Hematopoietic multipotent progenitor cell treated with erythropoietin and hydrocortisone succinate and interleukin-3 and kit ligand, for 6 days (in vitro differentiated cells): ENCODE measurements around the gene HOATZ.

ENCODE experiments used
- DNase-seq: peaks from one replicate; pipeline ENCODE4 v3.0.0-alpha.2; 2015

The HOATZ gene

DNA sequence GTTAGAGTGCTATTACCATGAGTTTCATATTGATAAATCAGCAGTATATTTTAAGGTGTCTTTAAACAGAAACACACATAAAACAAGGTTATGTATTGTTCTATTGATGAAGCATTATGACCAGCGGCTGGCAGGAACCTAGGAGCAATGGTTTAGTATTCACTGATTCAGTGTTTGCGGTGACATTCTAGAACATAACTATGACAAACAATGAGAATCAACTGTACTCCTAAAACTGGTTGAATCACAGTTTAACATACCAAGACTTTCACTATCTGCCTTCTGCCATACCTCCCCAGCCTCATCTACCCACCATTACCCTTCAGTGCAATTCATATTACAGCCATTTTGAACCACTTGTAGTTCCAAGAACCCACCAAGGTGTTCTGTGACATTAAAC lies 8.8 kb downstream of the HOATZ start:
- no peak for DNase-seq

DNA sequence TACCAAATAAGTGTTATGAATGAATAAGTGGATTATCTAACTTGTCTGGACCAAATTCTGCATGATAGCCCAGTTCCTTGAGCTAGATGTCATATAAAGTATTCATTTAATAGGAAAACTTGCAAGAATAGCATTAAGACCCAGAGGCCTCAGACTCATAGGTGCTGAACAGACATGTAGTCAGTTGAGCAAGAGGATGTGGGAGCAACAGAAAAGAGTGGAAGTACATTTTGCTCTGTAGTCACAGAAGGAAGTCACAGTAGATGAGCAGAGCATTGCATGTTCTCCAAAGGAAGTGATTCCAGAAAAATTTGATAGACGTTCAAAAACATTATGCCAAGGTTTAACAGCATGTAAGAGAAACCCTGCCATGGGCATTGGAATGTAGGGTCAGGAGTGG lies 9.5 kb downstream of the HOATZ start:
- no peak for DNase-seq

DNA sequence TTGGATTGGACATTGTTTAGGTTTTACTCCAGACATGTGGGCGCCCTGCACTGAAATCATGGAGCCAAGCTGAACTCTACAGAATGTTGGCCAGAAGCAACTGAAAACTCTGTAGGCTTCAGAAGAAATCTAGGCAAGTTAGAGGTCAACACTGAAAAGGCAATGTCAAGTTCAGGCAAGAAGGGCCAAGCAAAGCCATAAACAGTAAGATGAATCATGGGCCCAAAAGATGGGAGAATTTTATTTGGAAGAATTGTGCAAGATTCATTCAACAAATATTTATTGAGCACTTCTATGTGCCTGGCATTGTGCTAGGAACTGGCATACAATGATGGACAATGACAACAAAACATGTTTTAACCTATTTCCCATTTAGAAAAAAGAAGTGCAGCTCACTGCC lies 10.9 kb downstream of the HOATZ start:
- DNase-seq: no peak

DNA sequence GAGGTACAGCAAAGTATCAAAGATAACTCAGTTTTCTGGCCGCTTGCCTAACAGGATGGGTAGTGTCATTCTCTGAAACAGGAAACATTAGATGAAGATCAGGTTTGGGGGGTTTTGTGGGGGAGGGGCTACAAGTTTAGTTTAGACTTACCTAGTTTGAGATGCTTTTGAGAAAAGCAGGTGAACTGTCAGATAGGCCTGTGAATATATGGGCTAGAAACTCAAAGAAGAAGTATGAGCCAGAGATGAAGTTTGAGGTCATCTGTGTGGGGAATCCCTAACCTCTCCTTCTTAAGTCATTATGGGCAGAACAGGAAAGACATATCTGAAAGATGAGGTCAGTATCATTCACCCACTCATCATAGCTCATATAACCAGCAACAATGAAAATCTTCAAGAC lies 11.9 kb downstream of the HOATZ start:
- no peak for DNase-seq

DNA sequence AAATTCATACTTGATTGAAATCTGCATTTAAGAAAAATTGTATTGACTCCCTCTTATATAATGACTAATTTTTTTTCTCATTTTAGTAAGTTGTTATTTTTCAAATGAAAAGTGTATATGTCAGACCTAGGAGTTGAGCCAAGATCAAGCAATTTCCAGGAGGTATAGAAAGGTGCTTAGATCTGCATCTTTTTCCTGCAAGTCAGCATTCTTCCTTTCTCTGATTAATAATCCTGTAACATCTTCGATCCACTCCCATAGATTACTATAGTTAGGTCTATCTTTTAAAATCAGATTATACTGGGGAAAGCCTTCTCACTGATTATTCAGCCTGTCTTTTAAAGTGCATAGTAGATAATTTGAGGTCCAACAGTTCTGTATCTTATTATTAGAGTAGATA lies 12.7 kb downstream of the HOATZ start:
- no peak for DNase-seq

DNA sequence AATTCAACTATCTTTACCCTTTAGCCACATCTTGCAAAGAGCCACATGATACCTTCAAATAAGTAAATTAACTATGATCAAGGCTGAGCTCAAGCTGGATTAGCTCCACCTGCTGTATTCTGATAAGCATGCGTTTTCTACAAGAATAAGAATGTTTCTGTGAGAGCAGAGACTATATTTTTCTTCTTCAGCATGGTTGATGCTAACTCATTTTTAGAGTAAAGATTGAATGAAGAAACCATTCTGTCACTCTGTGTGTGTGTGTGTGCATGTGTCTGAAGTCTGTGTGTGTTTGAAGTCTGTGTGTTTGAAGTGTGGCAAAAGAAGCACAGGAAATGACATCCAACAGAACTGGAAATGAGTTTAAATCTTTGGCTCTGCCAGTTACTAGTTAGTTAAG lies 14.0 kb downstream of the HOATZ start:
- DNase-seq: peak; percentile 47

DNA sequence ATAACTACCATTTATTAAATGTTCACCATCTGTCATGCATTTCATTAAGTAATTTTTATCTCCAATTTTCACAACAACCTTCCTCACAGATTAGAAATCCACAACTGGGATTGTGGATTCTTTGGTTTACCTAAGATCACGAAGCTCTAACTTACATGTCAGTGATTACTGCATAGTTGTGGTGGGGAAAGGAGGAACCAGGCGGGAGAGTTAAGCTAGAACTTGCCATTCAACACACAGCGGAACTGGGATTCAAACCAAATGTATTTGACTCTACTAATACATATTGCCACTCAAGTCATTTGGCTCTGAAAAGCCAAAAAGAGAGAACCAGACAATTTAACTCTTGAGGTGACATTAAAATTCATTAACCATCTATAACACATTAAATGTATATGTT lies 15.5 kb downstream of the HOATZ start:
- no peak for DNase-seq

DNA sequence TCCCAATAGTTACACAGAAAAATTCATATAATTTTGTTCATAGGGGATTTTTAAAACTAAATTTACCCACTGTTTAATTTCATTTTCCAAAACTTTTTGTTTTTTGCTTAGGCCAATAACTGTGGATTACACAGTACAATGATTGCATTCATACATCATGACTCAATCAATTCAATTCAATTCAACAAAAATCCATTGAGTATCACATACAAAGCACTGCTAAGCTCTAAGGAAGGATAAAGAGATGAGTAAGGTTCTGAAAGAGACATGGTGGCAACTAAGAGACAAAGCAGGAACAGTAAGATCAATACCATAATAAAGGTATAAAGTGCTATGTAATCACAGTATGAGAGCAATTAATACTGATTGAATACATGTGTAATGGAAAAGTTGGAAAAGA lies 16.6 kb downstream of the HOATZ start:
- no peak for DNase-seq

DNA sequence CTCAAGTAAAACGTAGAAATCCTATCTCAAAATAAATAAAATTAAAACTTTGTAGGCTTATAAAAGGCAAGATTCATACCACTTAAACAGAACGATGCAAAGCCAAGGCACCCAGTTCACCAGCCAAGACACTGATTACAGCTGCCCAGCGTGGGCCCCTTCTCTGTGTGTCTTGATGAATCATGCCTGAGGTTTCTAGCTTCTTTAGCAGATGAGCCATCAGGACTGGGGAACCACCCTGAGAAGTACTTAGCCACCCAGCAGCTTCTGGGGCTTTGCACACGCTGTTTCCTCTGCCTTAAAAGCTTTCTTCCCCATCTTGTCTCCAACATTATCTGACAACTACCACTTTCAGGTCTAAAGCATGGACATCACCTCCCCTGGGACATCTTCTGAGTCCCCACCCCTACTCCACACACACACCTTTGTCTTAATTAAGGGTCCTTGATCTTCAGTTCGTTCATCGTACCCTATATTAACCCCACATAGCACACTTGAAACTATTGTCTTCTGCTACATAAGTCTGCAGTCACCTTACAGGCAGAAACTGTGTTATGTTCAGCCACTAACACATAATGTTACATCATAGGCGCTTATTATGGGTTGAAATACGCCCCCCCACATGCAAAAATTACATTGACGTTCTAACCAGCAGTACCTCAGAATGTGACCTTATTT lies 17.2 kb downstream of the HOATZ start:
- DNase-seq: no peak

DNA sequence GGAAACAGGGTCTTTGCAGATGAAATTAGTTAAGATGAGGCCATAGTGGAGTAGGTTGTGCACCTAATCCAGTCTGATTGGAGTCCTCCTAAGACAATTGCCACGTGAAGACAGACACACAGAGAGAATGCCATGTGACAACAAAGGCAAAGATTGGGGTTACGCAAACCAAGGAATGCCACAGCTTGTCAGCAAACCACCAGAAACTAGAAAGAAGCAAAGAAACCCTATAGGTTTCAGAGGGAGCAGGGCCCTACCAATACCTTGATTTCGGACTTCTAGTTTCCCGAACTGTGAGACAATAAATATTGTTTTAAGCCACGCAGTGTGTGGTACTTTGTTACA lies 17.8 kb downstream of the HOATZ start:
- no peak for DNase-seq

DNA sequence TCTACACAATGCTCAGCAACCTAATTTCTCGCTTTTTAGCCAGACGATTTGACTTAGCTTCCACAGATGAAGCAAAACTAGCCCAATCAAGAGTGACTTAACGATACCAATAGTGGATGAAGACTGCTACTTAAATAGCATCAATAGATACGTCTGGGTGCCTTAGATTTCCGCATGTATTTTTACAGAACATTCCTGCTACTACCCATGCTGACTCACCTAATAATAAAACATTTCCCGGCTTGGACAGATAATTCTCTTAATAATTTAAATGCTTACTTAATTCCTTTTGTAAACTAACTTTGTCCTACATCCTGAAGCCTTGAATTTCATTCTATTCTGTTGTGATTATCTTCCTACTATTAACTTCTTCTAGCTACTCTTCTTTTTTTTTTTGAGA lies 20.7 kb downstream of the HOATZ start:
- no peak for DNase-seq

DNA sequence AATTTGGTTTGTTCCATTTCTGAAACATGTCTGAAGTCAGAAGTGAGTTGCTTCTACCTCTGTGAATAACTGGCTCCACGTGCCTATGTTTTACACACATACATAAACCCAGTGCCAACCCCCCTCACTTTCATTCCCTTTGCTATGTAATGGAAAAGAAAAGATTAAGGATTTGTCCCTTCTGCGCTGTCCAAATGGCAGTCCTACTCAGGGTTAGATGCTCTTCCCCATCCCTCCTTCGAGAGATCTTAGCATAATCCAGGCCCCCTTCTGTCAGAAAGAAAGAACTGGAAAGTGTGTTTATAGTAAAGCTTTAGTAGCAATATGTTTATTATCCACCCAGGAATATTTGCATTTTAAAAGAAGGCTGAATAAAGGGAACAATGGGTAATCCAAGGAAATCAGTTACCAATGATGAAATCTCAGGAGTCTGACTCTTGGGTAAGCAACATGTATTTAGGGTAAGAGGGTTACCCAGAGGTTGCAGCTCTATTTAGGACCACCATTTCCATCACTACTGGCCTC lies 22.8 kb downstream of the HOATZ start:
- no peak for DNase-seq

DNA sequence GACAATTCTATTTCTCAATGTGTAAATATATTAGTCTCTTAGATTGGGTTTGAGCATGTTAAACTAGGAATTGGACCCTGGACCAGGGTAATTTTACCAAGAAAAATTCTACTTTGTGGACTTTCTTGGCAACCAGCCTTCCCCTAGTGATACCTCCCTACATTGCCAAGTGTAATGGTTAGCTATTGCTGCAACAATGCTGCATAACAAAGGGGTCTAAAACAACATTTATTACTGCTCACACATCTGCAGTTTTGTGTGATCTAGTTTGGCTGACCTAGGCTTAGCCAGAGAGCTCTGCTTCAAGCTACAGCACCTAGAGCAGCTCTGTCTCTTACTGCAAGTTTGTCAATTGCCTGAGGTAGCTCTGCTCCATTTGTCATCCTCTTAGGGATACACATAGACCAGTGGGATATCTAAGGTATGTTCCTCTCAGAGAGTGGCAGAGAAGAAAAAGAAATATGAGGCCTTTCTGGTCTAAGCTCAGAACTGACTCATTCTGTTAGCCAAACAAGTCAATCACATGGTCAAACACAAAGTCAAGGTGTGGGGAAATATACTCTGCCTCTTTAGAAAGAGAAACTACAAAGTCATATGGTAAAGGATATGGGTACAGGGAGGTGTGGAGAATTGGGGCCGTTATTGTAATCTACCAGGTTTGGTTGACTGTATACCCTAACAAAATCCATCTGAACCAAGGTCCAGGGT lies 24.0 kb downstream of the HOATZ start:
- DNase-seq: no peak

DNA sequence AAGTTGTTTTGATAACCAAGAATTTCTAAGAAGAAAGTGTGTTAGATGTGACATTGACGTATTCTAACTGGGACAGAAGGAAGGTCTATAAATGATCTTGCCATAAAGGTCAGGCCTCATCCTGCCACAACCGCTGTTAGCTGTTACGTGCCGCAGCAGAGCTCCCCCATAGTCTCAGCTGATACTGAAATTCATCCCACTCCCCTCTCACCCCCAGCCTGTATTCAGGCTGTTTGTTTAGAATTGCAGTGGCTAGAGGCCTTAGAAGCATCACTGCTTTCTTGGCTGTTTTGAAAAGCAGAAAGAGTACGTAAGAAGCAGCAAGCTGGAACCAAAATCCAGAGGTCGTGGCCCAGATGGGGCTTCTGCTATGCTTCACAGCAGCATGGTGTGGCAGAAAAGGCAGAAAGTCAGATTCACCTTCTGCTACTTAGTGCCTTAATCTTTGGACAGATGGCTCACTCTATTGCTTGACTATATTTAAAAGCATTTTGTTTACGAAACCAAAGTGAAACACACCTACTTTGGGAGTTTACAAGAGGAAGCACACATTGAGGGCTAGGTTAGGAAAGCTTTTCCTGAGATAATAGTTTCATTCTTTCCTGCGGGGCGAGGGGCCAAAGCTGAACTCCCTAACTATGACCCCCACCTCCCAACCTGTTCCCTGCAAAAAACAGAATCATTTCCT lies 25.0 kb downstream of the HOATZ start:
- no peak for DNase-seq

DNA sequence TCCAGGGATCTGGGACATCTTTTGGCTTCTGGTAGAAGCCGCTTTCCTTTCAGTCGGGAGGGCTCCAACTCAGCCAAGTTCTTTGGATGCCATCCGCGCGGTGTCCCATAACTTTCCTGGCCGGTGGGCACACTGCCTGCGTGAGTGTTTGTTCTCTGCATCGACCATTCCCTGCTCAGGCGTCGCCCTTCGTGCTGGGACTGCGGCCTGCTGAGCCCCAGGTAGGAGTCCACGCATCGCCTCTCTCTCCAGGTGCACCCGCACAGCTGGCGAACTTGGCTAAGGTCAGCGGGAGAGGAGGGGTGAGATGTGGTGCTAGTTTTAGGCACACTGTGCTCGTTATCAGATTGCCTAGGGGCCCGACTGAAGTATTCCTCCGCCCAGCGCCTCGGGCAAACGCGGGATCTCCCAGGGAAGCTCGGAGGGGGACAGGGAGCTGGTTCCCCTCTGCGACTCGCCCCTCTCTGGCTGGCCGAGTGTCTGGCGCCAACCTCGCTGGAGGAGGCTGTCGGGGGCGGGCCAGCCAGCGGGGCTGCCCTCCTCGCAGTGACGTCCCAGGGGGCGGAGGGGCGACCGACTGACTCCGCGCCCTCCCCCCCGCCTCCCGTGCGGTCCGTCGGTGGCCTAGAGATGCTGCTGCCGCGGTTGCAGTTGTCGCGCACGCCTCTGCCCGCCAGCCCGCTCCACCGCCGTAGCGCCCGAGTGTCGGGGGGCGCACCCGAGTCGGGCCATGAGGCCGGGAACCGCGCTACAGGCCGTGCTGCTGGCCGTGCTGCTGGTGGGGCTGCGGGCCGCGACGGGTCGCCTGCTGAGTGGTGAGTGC lies 25.7 kb downstream of the HOATZ start, which contains the start of gene LAYN:
LAYN (plus strand) TSS at position 607 of the 823 bp plus-strand sequence; CDS start at position 731, 124 bp downstream.
- peak; percentile 16 for DNase-seq

DNA sequence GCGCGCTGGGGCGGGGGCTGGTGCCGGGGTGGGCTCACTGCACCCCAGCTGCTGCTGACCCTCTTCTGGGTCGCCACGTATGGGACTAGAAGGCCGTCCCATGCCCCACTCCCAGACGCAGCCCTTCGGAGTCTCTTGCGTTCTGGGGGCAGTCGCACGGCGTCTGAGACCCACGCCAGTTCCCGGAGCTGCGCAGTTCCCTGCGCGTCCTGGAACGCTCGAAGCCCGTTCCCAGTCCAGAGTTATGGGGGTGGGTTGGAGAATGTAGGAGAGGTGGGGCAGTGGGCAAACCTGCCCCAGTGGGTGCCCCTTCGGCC lies 26.3 kb downstream of the HOATZ start:
- no peak for DNase-seq

DNA sequence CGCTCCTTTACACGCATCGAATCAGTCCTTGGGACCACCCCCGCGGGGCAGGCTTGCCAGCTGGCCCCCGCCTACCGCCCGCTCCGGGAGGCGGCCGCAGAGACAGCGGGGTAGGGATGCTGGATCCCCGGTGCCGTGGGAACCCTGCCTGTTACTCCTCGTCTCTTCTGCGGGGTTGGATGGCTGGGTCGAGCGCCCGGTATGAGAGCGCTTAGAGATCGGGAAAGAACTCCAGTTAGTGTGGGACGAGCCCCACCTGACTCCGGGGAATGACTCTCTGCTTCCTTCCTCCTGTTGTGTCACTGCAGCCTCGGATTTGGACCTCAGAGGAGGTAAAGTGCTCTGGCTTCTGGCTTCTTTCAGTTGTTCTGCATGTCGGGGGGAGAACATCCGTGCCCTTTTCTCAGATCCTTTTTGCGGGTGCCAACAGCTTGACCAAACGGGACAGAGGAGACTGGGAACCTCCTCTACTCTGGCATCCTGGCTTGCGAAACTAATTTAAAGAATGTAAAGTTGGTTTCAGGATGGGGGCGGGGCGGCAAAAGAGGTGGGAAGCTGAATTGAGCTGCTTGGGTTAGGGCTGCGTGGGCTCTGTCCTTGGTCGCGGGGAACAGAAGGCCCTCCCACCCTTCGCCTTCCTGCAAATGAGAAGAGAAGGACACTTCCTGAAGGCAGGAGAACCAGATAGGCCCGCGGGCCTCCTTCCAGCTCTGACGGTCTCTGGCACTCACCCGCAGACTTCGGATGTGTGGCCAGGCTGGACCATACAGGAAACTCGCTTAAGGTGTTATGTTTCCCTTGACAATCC lies 26.9 kb downstream of the HOATZ start:
- DNase-seq: no peak

DNA sequence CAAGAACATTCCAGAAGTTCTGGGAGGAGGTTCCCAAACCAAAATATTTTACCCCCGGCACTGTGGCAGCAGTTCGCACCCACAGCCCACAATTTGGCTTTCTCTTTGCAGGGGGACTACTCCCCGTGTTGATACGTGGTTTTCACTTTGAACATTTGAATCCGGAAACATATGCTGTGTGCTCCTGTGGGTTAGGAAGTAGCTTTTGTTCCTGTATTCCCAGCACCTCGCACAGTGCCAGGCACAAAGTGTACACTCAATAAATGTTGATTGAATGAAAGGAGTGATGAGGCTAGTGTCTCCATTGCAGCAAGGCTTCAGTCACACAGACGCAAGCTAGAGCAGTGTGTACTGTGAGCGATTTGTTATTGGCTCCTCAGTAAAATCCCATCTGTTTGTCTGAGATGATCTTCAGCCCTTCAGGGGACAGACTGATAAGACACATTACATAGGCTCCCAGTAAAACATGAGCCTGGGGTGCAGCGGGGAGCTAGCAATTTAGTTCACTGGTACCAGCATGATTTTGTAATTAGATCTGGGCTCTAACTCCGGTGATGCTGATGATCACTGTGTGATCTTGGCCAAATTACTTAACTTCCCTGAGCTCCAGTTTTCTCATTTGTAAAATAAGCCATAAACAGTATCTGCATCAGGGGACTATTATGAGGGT lies 28.2 kb downstream of the HOATZ start:
- no peak for DNase-seq

DNA sequence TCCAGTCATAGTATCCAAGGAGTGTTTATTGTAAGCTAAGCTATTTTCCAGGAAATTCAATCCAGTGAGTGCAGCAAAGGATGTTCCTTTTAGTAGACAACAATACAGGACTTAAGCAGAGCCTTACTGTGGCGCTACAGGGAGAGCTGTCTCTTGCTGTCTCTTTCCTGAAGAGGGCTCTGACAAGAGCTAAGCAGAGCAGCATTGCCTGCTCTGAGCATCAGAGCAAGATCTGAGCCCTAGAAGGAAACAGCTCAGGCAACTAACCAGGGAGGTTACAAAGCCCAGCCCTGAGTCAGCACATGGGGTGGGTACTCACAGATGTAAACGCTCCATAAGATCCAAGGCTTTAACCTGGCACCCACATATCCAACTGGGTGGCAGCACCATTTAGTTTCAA lies 33.9 kb downstream of the HOATZ start:
- DNase-seq: no peak

DNA sequence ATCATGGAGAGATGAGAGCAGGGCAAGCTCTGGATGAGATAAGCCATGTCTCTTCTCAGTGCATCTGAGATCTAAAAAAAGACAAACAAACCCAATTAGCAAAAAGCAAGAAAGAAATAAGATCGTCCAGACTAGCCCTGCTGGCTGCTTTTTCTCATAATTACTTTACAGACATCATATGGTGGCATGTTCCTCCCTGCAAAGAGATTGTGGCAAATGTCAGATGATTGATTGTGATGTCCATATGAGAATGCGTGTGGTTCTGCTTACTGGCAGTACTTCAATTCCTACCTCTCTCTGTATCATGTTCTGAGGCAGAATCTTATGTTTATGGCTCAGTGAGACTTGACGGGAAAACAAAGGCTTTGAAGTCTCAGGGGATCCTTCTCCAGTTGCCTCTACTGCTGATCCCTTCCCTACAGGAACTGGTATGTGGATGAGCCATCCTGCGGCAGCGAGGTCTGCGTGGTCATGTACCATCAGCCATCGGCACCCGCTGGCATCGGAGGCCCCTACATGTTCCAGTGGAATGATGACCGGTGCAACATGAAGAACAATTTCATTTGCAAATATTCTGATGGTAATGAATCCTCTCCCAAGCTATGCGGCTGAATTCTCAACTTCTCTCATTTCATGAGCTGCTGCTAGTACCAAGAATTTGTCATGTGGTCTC lies 34.8 kb downstream of the HOATZ start:
- DNase-seq: no peak

DNA sequence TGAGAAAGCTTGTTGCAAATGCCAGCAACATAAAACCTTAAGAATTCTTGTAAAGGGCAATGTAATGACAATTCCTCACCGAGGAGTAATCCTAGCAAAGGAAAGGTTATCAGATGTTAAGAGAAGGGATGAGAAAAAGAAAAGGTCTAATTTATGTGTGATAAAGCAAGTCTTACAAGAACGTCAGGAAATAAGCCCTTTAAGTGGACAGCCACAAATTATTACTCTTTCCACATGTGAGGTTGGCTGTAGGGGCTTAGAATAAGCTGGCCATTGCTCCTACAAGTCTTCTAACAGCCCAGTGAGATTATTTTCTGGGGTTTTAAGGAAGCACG lies 35.3 kb downstream of the HOATZ start:
- DNase-seq: no peak
